Endothelial cell of umbilical vein (primary cell): ENCODE measurements around the gene OGFRL1. TPM values are rescaled to one million over a fixed set of nuclear protein-coding genes. Genes with fewer than 3 reads are reported as not detected.

Source experiments
- BruUV-seq: library from RNA; stranded (reverse); fragments of 400-500 nt; replicated peaks from 2 replicates; lab custom pipeline; 2021; lab: Mats Ljungman, UMichigan
- CTCF ChIA-PET: fragments of 300-600, 350-600 bp; sonication (Branson Sonifier 250); formaldehyde crosslinking; loops from one replicate; lab custom pipeline; 2021; ENCODE audit warnings: antibody characterized with exemption, inconsistent platforms; lab: Charles Lee
- POLR2A ChIA-PET: fragments of 300-600, 350-600 bp; sonication (Branson Sonifier 250); formaldehyde crosslinking; loops from one replicate; lab custom pipeline; 2021; ENCODE audit warnings: antibody characterized with exemption, inconsistent platforms; lab: Charles Lee
- DNase-seq: peaks from one replicate; pipeline ENCODE4 v3.0.0-alpha.2; 2011; ENCODE audit warnings: low read depth, low spot score
- FAIRE-seq: peaks from 2 replicates; lab custom pipeline; 2011; peaks lifted over from hg19 to GRCh38; lab: Jason Lieb, UNC
- H2AFZ ChIP-seq: 2 replicates; pipeline ENCODE4 v1.6.0; 2012; ENCODE audit warnings: low read depth, low read length, control low read depth, inconsistent platforms
- H3K27ac ChIP-seq: 2 replicates; pipeline ENCODE4 v1.5.1; 2011; ENCODE audit warnings: low read depth, mild to moderate bottlenecking, control low read depth, low read length, moderate library complexity; ENCODE audit not compliant: insufficient read depth
- H3K27me3 ChIP-seq, 2 experiments: 2 replicates each; pipeline versions ENCODE4 v1.6.0 to v1.6.1; 2011; ENCODE audit warnings: low read length in 2 of 2, mixed read lengths in 1 of 2; ENCODE audit not compliant: control insufficient read depth in 2 of 2, insufficient read depth in 2 of 2
- H3K36me3 ChIP-seq, 2 experiments: 2 replicates in 1 of 2; 3 replicates in 1 of 2; pipeline ENCODE4 v1.5.1; 2011; ENCODE audit warnings: low read length in 2 of 2, mild to moderate bottlenecking in 1 of 2, moderate library complexity in 1 of 2; ENCODE audit not compliant: control insufficient read depth in 2 of 2, insufficient read depth in 2 of 2; ENCODE audit errors: extremely low read depth in 1 of 2
- H3K4me1 ChIP-seq: 3 replicates; pipeline ENCODE4 v1.5.1; 2011; ENCODE audit warnings: mild to moderate bottlenecking, low read length; ENCODE audit not compliant: control insufficient read depth, insufficient read depth; ENCODE audit errors: extremely low read depth
- H3K4me2 ChIP-seq: 2 replicates; pipeline ENCODE4 v1.6.1; 2011; ENCODE audit warnings: low read length, control low read depth, mixed read lengths; ENCODE audit not compliant: insufficient read depth
- H3K4me3 ChIP-seq, 3 experiments: fragments of 200-600 bp in 1 of 3; sonication (generic), shearing (Covaris generic) in 1 of 3; replicated peaks in 1 of 3; 2 replicates each; pipeline ENCODE4 v1.5.1; 2011 to 2016; ENCODE audit warnings: control low read depth in 3 of 3, low read length in 3 of 3, mild to moderate bottlenecking in 2 of 3, inconsistent platforms in 1 of 3, low read depth in 1 of 3, moderate library complexity in 1 of 3; ENCODE audit not compliant: insufficient read depth in 1 of 3
- H3K79me2 ChIP-seq: 2 replicates; pipeline ENCODE4 v1.6.0; 2012; ENCODE audit warnings: low read length, inconsistent platforms; ENCODE audit not compliant: control insufficient read depth, insufficient read depth
- H3K9ac ChIP-seq: replicated peaks from 2 replicates; pipeline ENCODE3; 2011; ENCODE audit warnings: low read length, control low read depth; ENCODE audit not compliant: insufficient read depth; ENCODE audit errors: extremely low read depth
- H3K9me1 ChIP-seq: replicated peaks from 3 replicates; pipeline ENCODE4 v1.6.0; 2011; ENCODE audit warnings: mild to moderate bottlenecking, low read length; ENCODE audit not compliant: control insufficient read depth, insufficient read depth; ENCODE audit errors: extremely low read depth
- H3K9me3 ChIP-seq: replicated peaks from 2 replicates; pipeline ENCODE4 v1.5.1; 2012; ENCODE audit warnings: low read length, inconsistent platforms; ENCODE audit not compliant: control insufficient read depth, insufficient read depth
- H4K20me1 ChIP-seq: replicated peaks from 2 replicates; pipeline ENCODE3; 2011; ENCODE audit warnings: mild to moderate bottlenecking, low read length; ENCODE audit not compliant: control insufficient read depth, insufficient read depth; ENCODE audit errors: extremely low read depth
- CTCF ChIP-seq, 2 donors: IDR thresholded peaks; 1 replicate in 1 of 2; 2 replicates in 1 of 2; pipeline ENCODE4 v1.5.1; 2011; ENCODE audit warnings: low read length in 2 of 2, mild to moderate bottlenecking in 2 of 2, moderate library complexity in 2 of 2, control low read depth in 1 of 2, inconsistent platforms in 1 of 2, low read depth in 1 of 2; ENCODE audit not compliant: insufficient read depth in 1 of 2; ENCODE audit errors: extremely low read depth in 1 of 2
- EZH2 ChIP-seq: IDR thresholded peaks from 2 replicates; pipeline ENCODE4 v1.6.1; 2012; ENCODE audit warnings: borderline replicate concordance, low read depth, mild to moderate bottlenecking, moderate library complexity, low read length, inconsistent platforms; ENCODE audit not compliant: severe bottlenecking
- FOS ChIP-seq: IDR thresholded peaks from 2 replicates; pipeline ENCODE4 v1.6.1; 2011; ENCODE audit warnings: mild to moderate bottlenecking, low read length, moderate library complexity, borderline replicate concordance; ENCODE audit not compliant: insufficient read depth
- GATA2 ChIP-seq: IDR thresholded peaks from 2 replicates; pipeline ENCODE4 v1.7.0; 2011; ENCODE audit warnings: low read depth, mild to moderate bottlenecking, moderate library complexity, mixed read lengths, low read length; ENCODE audit not compliant: insufficient read length, insufficient read depth
- JUN ChIP-seq: IDR thresholded peaks from 2 replicates; pipeline ENCODE4 v1.6.1; 2011; ENCODE audit warnings: borderline replicate concordance, low read depth; ENCODE audit not compliant: insufficient read length, insufficient read depth
- MAX ChIP-seq: IDR thresholded peaks from 2 replicates; pipeline ENCODE4 v1.6.1; 2011; ENCODE audit not compliant: insufficient read depth, insufficient read length
- MYC ChIP-seq: IDR thresholded peaks from one replicate; pipeline ENCODE4 v1.6.1; 2011; ENCODE audit warnings: mild to moderate bottlenecking, low read depth, low read length
- POLR2A ChIP-seq: IDR thresholded peaks from 2 replicates; pipeline ENCODE4 v1.6.1; 2012; ENCODE audit warnings: low read depth, mild to moderate bottlenecking, control low read depth, low read length
- POLR2AphosphoS5 ChIP-seq: IDR thresholded peaks from 2 replicates; pipeline ENCODE4 v1.6.1; 2012; ENCODE audit warnings: low read depth, mild to moderate bottlenecking, control low read depth, low read length, moderate library complexity; ENCODE audit not compliant: insufficient read depth
- dilution Hi-C: fragments of 300-500 bp; cut with MboI; formaldehyde crosslinking; loops from one replicate; pipeline ENCODE4 v1.15.0; 2019; ENCODE audit warnings: low sequenced_read_pairs; ENCODE audit not compliant: extremely low pct_ligation_motif_present
- intact Hi-C: fragments of 100-400 bp; cut with micrococcal nuclease; formaldehyde crosslinking; loops from one replicate; pipeline ENCODE4 v1.10.0; 2022
- polyA plus RNA-seq, 4 experiments: library from polyadenylated mRNA; depleted of rRNA in 3 of 4; stranded (reverse) in 3 of 4; unstranded in 1 of 4; fragments of >200 nt; gene quantifications; 2 replicates each; pipeline versions ENCODE4 v1.2.1 to v1.2.3, GENCODE V29; 2011 to 2012; ENCODE audit warnings: missing spikeins in 1 of 4
- total RNA-seq: library from RNA; stranded (reverse); gene quantifications from 2 replicates; pipeline ENCODE4 v1.2.3, GENCODE V29; 2021

OGFRL1 gene
- total and polyA plus RNA-seq, 2 donors (not counting 3 experiments of a cell fraction or from before 2014, with no cell fraction given) = 3.4 to 19.4 TPM

- H3K4me3 ChIP-seq = peak overlapping the region; percentile 42 to 79 (median 75)
- H3K27me3 ChIP-seq = no peaks in the 10 kb centered on the region
- peak overlapping the region; percentile 44 for H3K4me2 ChIP-seq
- ChIA-PET CTCF (interaction anchor here (0.8 to 6.2 kb wide), 13 partner anchors 10 to 96 kb away, joined by 3 to 72 read pairs (median 4); no protein-coding TSS in a partner anchor), POLR2A (interaction anchor here (0.6 to 1.4 kb wide), 5 partner anchors 36 to 133 kb away, joined by 3 to 14 read pairs (median 3); no protein-coding TSS in a partner anchor)
- peak; percentile 26 for FAIRE-seq
- dilution Hi-C loops (no loop called here), intact Hi-C loops (loop anchor here (1.0 to 2.0 kb wide), 3 partner anchors 40 to 97 kb away; no protein-coding TSS in a partner anchor)
- peak overlapping the region; percentile 71 for H3K9ac ChIP-seq
- H3K79me2 ChIP-seq = peaks cover 30% of the 10 kb centered on the region
- peak overlapping the region; percentile 81 for H2AFZ ChIP-seq
- no peak for TF ChIP-seq POLR2A
- H3K27ac ChIP-seq = peak overlapping the region; percentile 60
- no peak for DNase-seq
- peaks cover 28% of the 10 kb centered on the region for H3K4me1 ChIP-seq
- no peaks in the 10 kb centered on the region for H3K9me1 ChIP-seq
- H3K9me3 ChIP-seq = no peaks in the 10 kb centered on the region
- no TSS peak for BruUV-seq
- H3K36me3 ChIP-seq = no peaks in the 10 kb centered on the region
- H4K20me1 ChIP-seq = no peaks in the 10 kb centered on the region
Observed at GRCh38 chr6:71287926-71288227, 734 bp upstream of the OGFRL1 start.

GRCh38 chr6:71289039-71289801, 609 bp downstream of the OGFRL1 start:
- peaks cover 30% of the 10 kb centered on the region for H3K79me2 ChIP-seq

More at GRCh38 chr6:71289039-71289801, 609 bp downstream of the OGFRL1 start:
- Histone ChIP-seq H3K27me3 (no peaks in the 10 kb centered on the region), H4K20me1 (no peaks in the 10 kb centered on the region), H2AFZ (peak overlapping the region; percentile 58), H3K4me2 (peak overlapping the region; percentile 91), H3K9ac (peak overlapping the region; percentile 78), H3K4me3 (peak overlapping the region; percentile 71 to 79 (median 75)), H3K4me1 (peaks cover 30% of the 10 kb centered on the region), H3K9me1 (no peaks in the 10 kb centered on the region), H3K36me3 (no peaks in the 10 kb centered on the region), H3K27ac (peak overlapping the region; percentile 38), H3K9me3 (no peaks in the 10 kb centered on the region)
- TF ChIP-seq EZH2 = no peak
- no peak for TF ChIP-seq JUN
- TF ChIP-seq MAX = no peak
- TF ChIP-seq CTCF (IDR thresholded peaks at IDR 0.05; ENCODE audit: extremely low read depth in 1 of 2, insufficient read depth in 1 of 2, low read depth in 1 of 2, low read length in 2 of 2) = no peak
- no peak for TF ChIP-seq POLR2A
- no peak for TF ChIP-seq FOS
- no peak for TF ChIP-seq POLR2AphosphoS5
- TF ChIP-seq GATA2 = no peak
- TF ChIP-seq MYC = no peak
- FAIRE-seq (peak; percentile 26), DNase-seq (peak; percentile 25)
- ChIA-PET POLR2A (interaction anchor here (1.4 kb wide), 1 partner anchor 40 kb away, joined by 14 read pairs; no protein-coding TSS in a partner anchor), CTCF (interaction anchor here (0.9 to 6.2 kb wide), 7 partner anchors 10 to 111 kb away, joined by 3 to 72 read pairs (median 8); no protein-coding TSS in a partner anchor)
- intact Hi-C loops (loop anchor here (2.0 kb wide), 1 partner anchor 98 kb away; no protein-coding TSS in a partner anchor), dilution Hi-C loops (no loop called here)
- BruUV-seq = no TSS peak
